H9 (cell line): ENCODE measurements around the gene RYR3. TPM values are rescaled to one million over a fixed set of nuclear protein-coding genes. Genes with fewer than 3 reads are reported as not detected.

Experiments used
- DNase-seq: peaks from one replicate; pipeline ENCODE4 v3.0.0-alpha.2; 2017
- H2AFZ ChIP-seq: one replicate; pipeline ENCODE4 v1.6.1; 2013; ENCODE audit warnings: mild to moderate bottlenecking, low read length, control low read depth, moderate library complexity
- H2AK5ac ChIP-seq: 2 replicates; pipeline ENCODE4 v1.6.1; 2013; ENCODE audit warnings: low read length, control low read depth, mixed read lengths; ENCODE audit not compliant: insufficient read length
- H2BK120ac ChIP-seq: one replicate; pipeline ENCODE4 v1.6.1; 2013; ENCODE audit warnings: low read depth, mild to moderate bottlenecking, low read length, control low read depth, inconsistent platforms; ENCODE audit not compliant: poor library complexity, severe bottlenecking
- H2BK12ac ChIP-seq: 2 replicates; pipeline ENCODE4 v1.6.1; 2013; ENCODE audit warnings: low read length, control low read depth, mixed read lengths, low read depth; ENCODE audit not compliant: insufficient read length
- H2BK15ac ChIP-seq: 2 replicates; pipeline ENCODE4 v1.6.1; 2013; ENCODE audit warnings: low read depth, low read length, control low read depth
- H2BK20ac ChIP-seq: one replicate; pipeline ENCODE4 v1.6.1; 2013; ENCODE audit warnings: low read depth, mild to moderate bottlenecking, low read length, control low read depth, inconsistent platforms; ENCODE audit not compliant: poor library complexity, severe bottlenecking
- H2BK5ac ChIP-seq: 2 replicates; pipeline ENCODE4 v1.6.1; 2013; ENCODE audit warnings: low read length, control low read depth, mixed read lengths; ENCODE audit not compliant: insufficient read length
- H3K14ac ChIP-seq: 2 replicates; pipeline ENCODE4 v1.6.1; 2013; ENCODE audit warnings: low read length, control low read depth; ENCODE audit not compliant: insufficient read depth
- H3K18ac ChIP-seq: 2 replicates; pipeline ENCODE4 v1.6.1; 2013; ENCODE audit warnings: low read depth, mild to moderate bottlenecking, mixed read lengths, low read length, control low read depth; ENCODE audit not compliant: insufficient read length
- H3K23ac ChIP-seq: 2 replicates; pipeline ENCODE4 v1.6.1; 2013; ENCODE audit warnings: low read length, control low read depth, mixed read lengths, low read depth; ENCODE audit not compliant: insufficient read length
- H3K23me2 ChIP-seq: 2 replicates; pipeline ENCODE4 v1.6.1; 2013; ENCODE audit warnings: low read depth, mild to moderate bottlenecking, mixed read lengths, low read length, control low read depth; ENCODE audit not compliant: insufficient read length, poor library complexity, severe bottlenecking
- H3K27ac ChIP-seq: 2 replicates; pipeline ENCODE4 v1.5.1; 2013; ENCODE audit warnings: low read length, control low read depth, mixed read lengths, low read depth; ENCODE audit not compliant: insufficient read length
- H3K27me3 ChIP-seq: 2 replicates; pipeline ENCODE4 v1.6.1; 2013; ENCODE audit warnings: low read length, control low read depth, inconsistent platforms; ENCODE audit not compliant: insufficient read depth
- H3K4ac ChIP-seq: 2 replicates; pipeline ENCODE4 v1.6.1; 2013; ENCODE audit warnings: low read depth, mild to moderate bottlenecking, control low read depth, inconsistent platforms, low read length, moderate library complexity
- H3K4me1 ChIP-seq: 2 replicates; pipeline ENCODE4 v1.6.1; 2013; ENCODE audit warnings: low read length, control low read depth, inconsistent platforms; ENCODE audit not compliant: insufficient read depth
- H3K4me2 ChIP-seq: 2 replicates; pipeline ENCODE4 v1.6.1; 2013; ENCODE audit warnings: low read length, control low read depth, mixed read lengths; ENCODE audit not compliant: insufficient read length, insufficient read depth
- H3K56ac ChIP-seq: 2 replicates; pipeline ENCODE4 v1.6.1; 2013; ENCODE audit warnings: low read depth, mild to moderate bottlenecking, mixed read lengths, low read length, control low read depth; ENCODE audit not compliant: insufficient read length
- H3K79me1 ChIP-seq: 2 replicates; pipeline ENCODE4 v1.6.1; 2013; ENCODE audit warnings: low read depth, mild to moderate bottlenecking, moderate library complexity, low read length, control low read depth, inconsistent platforms; ENCODE audit not compliant: insufficient read depth, poor library complexity, severe bottlenecking
- H3K79me2 ChIP-seq: 2 replicates; pipeline ENCODE4 v1.6.1; 2013; ENCODE audit warnings: low read length, control low read depth, inconsistent platforms; ENCODE audit not compliant: insufficient read depth
- H3K9ac ChIP-seq: 2 replicates; pipeline ENCODE4 v1.6.1; 2013; ENCODE audit warnings: low read length, control low read depth, mixed read lengths; ENCODE audit not compliant: insufficient read length; ENCODE audit errors: extremely low read depth
- H3K9me3 ChIP-seq: one replicate; pipeline ENCODE4 v1.6.1; 2013; ENCODE audit warnings: low read depth, low read length, inconsistent platforms; ENCODE audit not compliant: control insufficient read depth
- H3T11ph ChIP-seq: one replicate; pipeline ENCODE4 v1.6.1; 2013; ENCODE audit warnings: mild to moderate bottlenecking, low read length, control low read depth, inconsistent platforms
- H4K20me1 ChIP-seq: one replicate; pipeline ENCODE4 v1.6.1; 2013; ENCODE audit not compliant: control insufficient read depth, insufficient read length, insufficient read depth
- H4K5ac ChIP-seq: 2 replicates; pipeline ENCODE4 v1.6.1; 2013; ENCODE audit warnings: low read depth, mild to moderate bottlenecking, mixed read lengths, low read length, control low read depth; ENCODE audit not compliant: insufficient read length
- H4K8ac ChIP-seq: replicated peaks from 2 replicates; pipeline ENCODE4 v1.6.1; 2013; ENCODE audit warnings: low read length, control low read depth, mixed read lengths, low read depth; ENCODE audit not compliant: insufficient read length
- H4K91ac ChIP-seq: 2 replicates; pipeline ENCODE4 v1.6.1; 2013; ENCODE audit warnings: low read depth, mild to moderate bottlenecking, moderate library complexity, mixed read lengths, low read length, control low read depth; ENCODE audit not compliant: insufficient read length
- H3K27ac Mint-ChIP-seq, 3 experiments: 2 replicates in 2 of 3; 3 replicates in 1 of 3; pipeline ENCODE4 v1.8.0; 2020 to 2021; ENCODE audit warnings: mixed read lengths in 3 of 3, mild to moderate bottlenecking in 1 of 3, moderate library complexity in 1 of 3
- H3K27me3 Mint-ChIP-seq: 2 replicates; pipeline ENCODE4 v1.8.0; 2021; ENCODE audit warnings: low read depth, mild to moderate bottlenecking, moderate library complexity, mixed read lengths
- H3K36me3 Mint-ChIP-seq, 3 experiments: 2 replicates in 2 of 3; 3 replicates in 1 of 3; pipeline ENCODE4 v1.8.0; 2020 to 2021; ENCODE audit warnings: low read depth in 3 of 3, mixed read lengths in 3 of 3; ENCODE audit not compliant: insufficient read depth in 1 of 3
- H3K4me1 Mint-ChIP-seq, 2 experiments: 2 replicates each; pipeline ENCODE4 v1.8.0; 2020; ENCODE audit warnings: mixed read lengths in 2 of 2
- H3K4me3 Mint-ChIP-seq, 2 experiments: 2 replicates in 1 of 2; 3 replicates in 1 of 2; pipeline ENCODE4 v1.8.0; 2020 to 2021; ENCODE audit warnings: mild to moderate bottlenecking in 2 of 2, mixed read lengths in 2 of 2, moderate library complexity in 1 of 2
- H3K9me3 Mint-ChIP-seq, 2 experiments: 2 replicates in 1 of 2; 3 replicates in 1 of 2; pipeline ENCODE4 v1.8.0; 2020; ENCODE audit warnings: mild to moderate bottlenecking in 2 of 2, mixed read lengths in 2 of 2, moderate library complexity in 1 of 2
- CTCF ChIP-seq: fragments of 200-600 bp; sonication (generic); conservative IDR thresholded peaks from 3 replicates; pipeline ENCODE4 v1.8.0; 2021; ENCODE audit warnings: antibody characterized with exemption, mild to moderate bottlenecking
- WGBS: extraction: QIAGEN DNeasy Blood & Tissue Kit; methylation state at CpG from one replicate; pipeline ENCODE4 v1.1.7; 2013; ENCODE audit warnings: missing lambda C conversion rate, low lambda C conversion rate, mixed read lengths; ENCODE audit not compliant: insufficient read length; ENCODE audit errors: extremely low coverage; 5-methylcytosine and 5-hydroxymethylcytosine counted together
- total RNA-seq: library from RNA; stranded (reverse); gene quantifications from 2 replicates; pipeline ENCODE4 v1.2.1, GENCODE V29; 2021

The RYR3 gene
- total RNA-seq, 1 experiment from 2014 or later: 0.85 TPM

GRCh38 chr15:33857726-33858125 lies 547.0 kb downstream of the RYR3 start:
- no peak for TF ChIP-seq CTCF
- Histone ChIP-seq H2AFZ (no peak overlapping the region), H2BK20ac (no peak overlapping the region), H3K23me2 (no peaks in the 10 kb centered on the region), H3K4ac (no peak overlapping the region), H3K18ac (no peak overlapping the region), H3K27ac (no peak overlapping the region), H2BK5ac (no peak overlapping the region), H3K4me1 (no peaks in the 10 kb centered on the region; the same call in 1 of the 2 replicates), H2AK5ac (no peak overlapping the region), H3T11ph (no peak overlapping the region), H4K8ac (no peak overlapping the region), H4K91ac (no peak overlapping the region), H4K5ac (no peak overlapping the region), H2BK15ac (no peak overlapping the region), H3K27me3 (no peaks in the 10 kb centered on the region), H3K4me2 (no peak overlapping the region), H3K79me1 (no peaks in the 10 kb centered on the region), H3K9me3 (no peaks in the 10 kb centered on the region), H3K56ac (no peak overlapping the region), H3K14ac (no peak overlapping the region), H3K23ac (no peak overlapping the region), H2BK12ac (no peak overlapping the region), H4K20me1 (no peaks in the 10 kb centered on the region), H2BK120ac (no peak overlapping the region), H3K79me2 (no peaks in the 10 kb centered on the region), H3K9ac (no peak overlapping the region)
- no peak for DNase-seq
- Mint-ChIP-seq H3K36me3 (peaks cover 0 to 4% (median 4%) of the 10 kb centered on the region in 3 experiments; a peak in 3 of 7 replicates), H3K9me3 (no peaks in the 10 kb centered on the region), H3K4me1 (peaks cover 19 to 27% of the 10 kb centered on the region in 2 experiments), H3K27me3 (no peaks in the 10 kb centered on the region), H3K27ac (peak overlapping the region in 1 of 3 experiments; percentile 3; a peak in 1 of 7 replicates), H3K4me3 (no peak overlapping the region)
- no CpG with 5 or more reads among the region's 13 CpGs for WGBS
